Astrocyte (in vitro differentiated cells and primary cell): ENCODE data around the gene DCUN1D2.

Source experiments
- EZH2 ChIP-seq: IDR thresholded peaks from 2 replicates; pipeline ENCODE4 v1.6.1; 2012; ENCODE audit warnings: mild to moderate bottlenecking, low read length, inconsistent platforms; ENCODE audit not compliant: insufficient read depth
- TF ChIP-seq, protein P1 (sequence below): IDR thresholded peaks from 2 replicates; pipeline ENCODE4 v1.5.1; 2011; ENCODE audit warnings: low read depth, mild to moderate bottlenecking, inconsistent platforms, low read length, moderate library complexity; ENCODE audit not compliant: insufficient read depth

DNA sequence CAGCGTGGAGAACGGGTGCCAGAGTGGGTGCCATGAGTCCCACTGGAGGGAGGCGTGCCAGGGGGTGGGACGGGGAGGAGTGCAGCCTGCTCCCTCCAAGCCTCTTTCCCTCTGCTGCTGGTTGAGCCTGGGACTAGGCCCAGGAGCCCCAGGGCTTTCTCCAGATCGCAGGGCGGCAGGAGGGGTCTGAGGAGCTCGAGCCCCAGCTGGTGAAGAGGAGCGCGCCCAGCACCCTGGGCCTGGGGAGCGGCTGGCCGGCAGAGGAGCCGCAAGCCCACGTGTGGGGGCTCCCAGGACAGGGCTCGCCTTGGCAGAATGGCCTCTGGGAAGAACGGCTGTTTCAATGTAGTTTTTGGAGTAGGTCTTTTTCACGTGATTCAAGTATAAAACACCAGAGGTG is 12.2 kb upstream of the DCUN1D2 start:
- TF ChIP-seq, protein P1, sequence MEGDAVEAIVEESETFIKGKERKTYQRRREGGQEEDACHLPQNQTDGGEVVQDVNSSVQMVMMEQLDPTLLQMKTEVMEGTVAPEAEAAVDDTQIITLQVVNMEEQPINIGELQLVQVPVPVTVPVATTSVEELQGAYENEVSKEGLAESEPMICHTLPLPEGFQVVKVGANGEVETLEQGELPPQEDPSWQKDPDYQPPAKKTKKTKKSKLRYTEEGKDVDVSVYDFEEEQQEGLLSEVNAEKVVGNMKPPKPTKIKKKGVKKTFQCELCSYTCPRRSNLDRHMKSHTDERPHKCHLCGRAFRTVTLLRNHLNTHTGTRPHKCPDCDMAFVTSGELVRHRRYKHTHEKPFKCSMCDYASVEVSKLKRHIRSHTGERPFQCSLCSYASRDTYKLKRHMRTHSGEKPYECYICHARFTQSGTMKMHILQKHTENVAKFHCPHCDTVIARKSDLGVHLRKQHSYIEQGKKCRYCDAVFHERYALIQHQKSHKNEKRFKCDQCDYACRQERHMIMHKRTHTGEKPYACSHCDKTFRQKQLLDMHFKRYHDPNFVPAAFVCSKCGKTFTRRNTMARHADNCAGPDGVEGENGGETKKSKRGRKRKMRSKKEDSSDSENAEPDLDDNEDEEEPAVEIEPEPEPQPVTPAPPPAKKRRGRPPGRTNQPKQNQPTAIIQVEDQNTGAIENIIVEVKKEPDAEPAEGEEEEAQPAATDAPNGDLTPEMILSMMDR: no peak
- TF ChIP-seq EZH2: no peak
